Adrenal gland (tissue), 5 donors: Measurements from ENCODE around the gene CDH3.

Experiments
- CTCF ChIP-seq, 6 experiments: fragments of 450-650 bp in 4 of 6; fragments of 200-600 bp in 2 of 6; sonication (generic) in 1 of 6; IDR thresholded peaks; 1 replicate in 5 of 6; 2 replicates in 1 of 6; pipeline versions ENCODE4 v1.5.1 to v1.8.0; 2016 to 2021; ENCODE audit warnings: antibody characterized with exemption in 6 of 6, mild to moderate bottlenecking in 2 of 6, moderate library complexity in 1 of 6
- POLR2A ChIP-seq, 2 donors: fragments of 450-650 bp; IDR thresholded peaks; one replicate each; pipeline ENCODE4 v1.6.1; 2017; ENCODE audit warnings: antibody characterized with exemption in 2 of 2, mild to moderate bottlenecking in 2 of 2, moderate library complexity in 1 of 2
- donor health status: DM: no; HTN: no; CAD: no.

GRCh38 chr16:68617734-68618133 is 27.4 kb upstream of the CDH3 start:
- TF ChIP-seq CTCF (IDR thresholded peaks at IDR 0.05) (no peak), POLR2A (IDR thresholded peaks at IDR 0.05) (no peak)
